T follicular helper cell (primary cell): ENCODE data around the gene MUSTN1.

Source experiments
- DNase-seq: peaks from one replicate; pipeline ENCODE4 v3.0.0-alpha.2; 2020; ENCODE audit warnings: low read depth

MUSTN1 gene

DNA sequence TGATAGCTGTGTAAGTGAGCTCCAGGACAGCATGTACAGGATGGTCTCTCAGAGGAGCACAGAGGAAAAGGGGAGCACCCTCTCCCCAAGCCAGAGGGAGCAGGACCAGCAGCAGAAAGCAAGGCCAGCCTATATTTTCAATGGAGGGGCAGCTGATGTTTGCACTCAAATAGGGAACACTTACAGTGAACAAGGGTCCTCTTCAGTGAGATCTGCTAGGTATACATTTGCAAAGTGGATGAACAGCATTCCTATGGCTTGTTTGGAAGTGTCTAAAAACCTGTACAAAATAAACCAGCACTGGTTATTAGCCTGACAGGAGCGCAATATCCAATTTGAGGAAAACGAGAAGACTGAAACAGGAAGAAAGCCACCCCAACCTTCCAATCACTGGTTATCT, 17.6 kb upstream of the MUSTN1 start:
- no peak for DNase-seq

DNA sequence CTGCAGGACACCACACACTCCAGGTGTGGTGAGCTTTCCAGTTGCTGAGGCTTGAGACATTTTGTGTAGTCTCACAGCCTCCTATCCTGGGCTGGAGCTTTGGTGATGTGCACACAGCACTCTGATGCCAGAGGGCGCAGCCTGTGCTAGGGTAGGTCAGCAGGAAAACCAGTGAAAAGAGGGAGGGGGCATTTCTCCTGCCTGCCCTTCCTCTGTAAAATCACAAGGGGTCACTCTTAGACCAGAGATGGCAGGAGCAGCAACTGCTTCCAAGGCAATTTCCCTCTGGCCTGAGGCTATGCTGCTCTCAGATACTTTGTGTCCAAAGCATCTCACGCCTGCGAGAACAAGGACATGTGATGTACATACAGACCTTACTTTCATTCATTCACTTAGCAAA, 16.5 kb upstream of the MUSTN1 start:
- DNase-seq = no peak

DNA sequence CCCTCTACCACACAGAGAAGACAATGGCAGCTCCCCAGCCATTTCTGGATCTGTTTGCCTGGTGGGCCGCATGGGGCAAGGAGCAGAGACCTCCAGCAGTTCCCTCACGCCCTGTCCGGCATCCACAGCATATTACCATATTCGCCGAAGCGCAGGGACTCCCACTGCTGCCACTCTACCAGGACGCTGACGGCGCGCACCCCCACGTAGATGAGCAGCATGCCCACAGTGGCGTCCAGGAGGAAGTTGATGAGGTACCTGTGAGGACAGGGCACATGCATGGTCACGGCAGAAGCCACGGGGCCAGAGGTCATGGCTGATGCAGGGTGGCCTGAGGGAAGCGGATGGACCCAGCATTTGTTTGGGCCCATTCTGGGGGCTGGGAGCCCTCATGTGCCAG, 14.8 kb upstream of the MUSTN1 start:
- DNase-seq = no peak

DNA sequence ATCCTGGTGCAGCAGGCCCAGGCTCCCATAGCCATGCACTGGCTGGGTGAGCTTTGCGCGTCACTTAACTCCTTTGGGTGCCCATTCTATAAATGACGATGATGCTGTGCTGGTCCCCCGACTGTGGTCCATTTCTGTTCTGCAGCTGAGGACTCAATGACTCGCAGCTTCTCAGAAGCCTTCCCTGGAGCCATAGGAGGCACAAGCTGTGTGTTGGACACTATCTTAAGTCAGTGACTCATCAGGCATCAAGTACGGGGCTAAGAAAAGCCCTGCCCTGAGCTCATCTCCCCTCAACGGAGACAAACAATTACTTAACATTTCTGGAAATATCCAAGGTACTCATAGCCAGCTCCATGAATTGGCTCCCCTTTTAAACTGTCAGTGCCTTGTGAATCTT, 13.8 kb upstream of the MUSTN1 start:
- DNase-seq = no peak

DNA sequence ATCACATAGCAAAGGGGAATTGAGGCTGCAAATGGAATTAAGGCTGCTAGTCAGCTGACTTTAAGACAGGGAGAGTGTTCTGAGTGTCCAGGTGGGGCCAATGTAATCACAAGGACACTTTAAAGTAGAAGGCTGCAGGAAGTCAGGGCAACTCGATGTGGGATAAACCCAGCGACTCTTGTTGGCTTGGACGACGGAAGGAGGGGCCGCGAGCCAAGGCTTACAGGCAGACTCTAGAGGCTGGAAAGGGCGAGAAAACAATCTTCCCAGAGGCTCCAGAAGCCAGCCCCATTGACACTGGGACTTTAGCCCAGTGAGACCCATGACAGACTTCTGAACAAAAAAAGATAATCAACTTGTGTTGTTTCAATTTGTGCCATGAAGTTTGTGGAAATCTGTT, 12.9 kb upstream of the MUSTN1 start:
- no peak for DNase-seq

DNA sequence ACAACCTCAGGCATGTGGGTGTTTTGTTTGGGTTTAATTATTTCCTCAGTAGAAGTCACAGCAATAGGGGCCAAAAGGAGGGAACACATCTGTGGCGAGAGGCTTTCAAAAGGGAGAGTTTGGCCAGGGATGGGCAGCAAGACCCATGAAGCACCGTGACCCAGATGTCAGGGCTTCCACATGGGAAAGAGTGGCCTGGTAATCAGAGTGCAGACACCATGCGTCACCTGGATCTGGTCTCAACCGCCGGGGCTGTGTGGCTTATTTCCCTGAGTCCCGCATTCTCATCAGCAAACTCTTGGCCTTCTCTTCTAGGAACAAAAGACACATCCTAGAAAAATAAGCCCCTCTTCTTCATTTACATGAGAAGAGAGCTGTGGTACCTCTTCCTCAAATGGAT, 12.4 kb upstream of the MUSTN1 start:
- DNase-seq = no peak

DNA sequence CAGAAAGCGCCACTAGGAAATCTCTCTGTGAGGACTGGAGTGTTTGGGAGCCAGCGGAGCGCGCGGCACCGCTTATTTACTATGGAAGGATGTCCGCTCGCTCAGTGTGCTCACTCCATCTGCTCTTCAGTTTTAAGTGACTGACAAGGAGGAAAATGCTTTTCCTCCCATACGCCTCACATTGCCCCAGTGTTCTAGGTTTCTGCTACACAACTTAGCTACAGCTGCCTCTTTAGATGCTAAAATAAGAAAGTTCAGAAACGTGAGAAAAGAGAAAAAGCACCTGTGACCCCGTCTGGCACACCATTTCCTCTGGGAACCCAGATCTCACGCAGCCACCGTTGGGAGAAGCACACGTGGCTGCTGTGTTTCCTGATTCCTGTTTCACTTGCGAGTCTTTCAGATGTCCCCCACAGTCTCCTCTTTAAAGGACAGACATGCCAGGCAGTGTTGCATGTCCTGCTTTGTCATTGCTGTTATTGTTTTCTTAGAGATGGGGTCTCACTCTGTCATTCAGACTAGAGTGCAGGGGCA, 11.7 kb upstream of the MUSTN1 start:
- DNase-seq = no peak

DNA sequence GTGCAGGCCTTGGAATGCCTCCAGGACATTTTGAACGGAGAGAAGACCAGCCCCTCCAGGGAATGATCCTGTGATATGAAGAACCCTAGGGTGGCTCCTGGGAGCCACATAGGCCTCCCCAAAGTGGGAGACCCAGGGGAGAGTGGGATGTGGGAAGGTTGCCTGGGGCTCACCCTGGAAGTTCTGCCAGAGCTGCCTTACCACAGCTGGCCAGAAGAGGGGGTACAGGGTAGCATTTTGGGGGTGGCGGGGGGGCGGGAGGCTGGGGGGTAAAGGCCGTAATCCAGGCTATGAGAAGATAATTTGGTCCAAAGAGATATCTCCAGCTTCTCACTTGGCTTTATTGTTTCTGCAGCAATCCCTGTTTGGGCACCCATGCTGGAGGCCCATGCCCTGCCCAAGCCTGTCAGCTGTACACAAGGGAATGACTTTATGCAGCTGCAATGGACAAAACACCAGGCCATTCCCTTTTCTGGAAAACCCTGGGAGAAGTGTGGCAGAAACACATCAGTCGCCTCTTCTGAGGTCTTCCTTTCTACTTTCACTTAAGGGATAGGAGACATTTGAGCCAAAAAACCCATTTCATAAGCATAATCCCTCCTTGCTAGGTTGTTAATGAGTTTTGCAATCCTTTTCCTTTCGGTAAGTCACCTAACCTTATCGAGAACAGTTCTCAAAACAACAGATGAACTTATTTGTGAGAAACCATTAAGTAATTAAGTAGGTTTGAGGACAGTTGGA, 11.0 kb upstream of the MUSTN1 start:
- DNase-seq = no peak

DNA sequence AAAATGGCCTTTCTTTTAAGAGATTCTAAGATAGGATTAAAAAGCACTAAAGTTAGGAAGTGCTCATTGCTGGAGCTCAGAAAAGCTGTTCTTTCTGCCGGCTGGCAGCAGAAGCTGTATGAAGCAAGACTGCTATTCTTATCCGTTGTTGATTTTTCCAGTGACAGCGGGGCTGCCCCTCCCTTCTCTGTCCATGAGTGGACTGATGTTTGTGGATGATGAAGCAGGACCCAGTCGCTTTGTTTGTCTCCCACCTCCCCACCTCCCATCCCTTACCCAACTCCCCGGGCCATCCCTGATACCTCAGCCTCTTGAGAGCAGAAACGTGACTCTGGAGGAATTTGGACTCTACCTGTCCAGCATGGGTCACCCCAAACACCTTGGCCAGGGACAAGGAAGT, 10.3 kb upstream of the MUSTN1 start:
- no peak for DNase-seq

DNA sequence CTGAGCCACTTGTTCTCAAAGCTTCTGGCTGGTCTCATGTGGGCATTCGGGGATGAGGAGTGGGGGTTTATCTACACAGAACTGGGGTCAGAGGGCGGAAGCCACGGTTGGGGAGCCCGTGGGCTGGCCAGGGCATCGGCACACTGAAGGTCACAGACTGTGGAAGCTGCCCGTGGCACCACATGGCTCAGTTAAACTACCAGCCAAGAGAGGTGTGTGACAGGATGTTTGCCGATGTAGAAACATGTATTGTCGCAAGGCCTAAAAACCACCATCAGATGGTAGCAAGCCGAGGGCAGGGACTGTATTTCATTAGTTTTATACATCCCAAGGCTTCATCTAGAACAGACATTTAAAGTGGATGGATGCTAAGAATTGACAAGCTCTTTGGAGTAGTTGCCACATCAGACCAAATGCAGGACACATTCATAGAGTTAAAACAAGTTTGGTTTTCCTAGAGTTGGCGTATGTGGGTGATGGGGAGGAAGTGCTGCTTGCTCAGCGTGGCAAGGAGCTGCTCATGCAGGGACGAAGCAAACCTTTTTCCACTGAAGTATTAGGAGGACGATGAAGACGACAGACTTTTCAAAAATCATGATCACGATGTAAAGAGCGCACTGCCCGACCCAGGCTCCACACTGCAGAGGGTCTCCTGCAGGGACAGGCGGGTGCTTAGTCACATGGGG, 9.6 kb upstream of the MUSTN1 start:
- no peak for DNase-seq

DNA sequence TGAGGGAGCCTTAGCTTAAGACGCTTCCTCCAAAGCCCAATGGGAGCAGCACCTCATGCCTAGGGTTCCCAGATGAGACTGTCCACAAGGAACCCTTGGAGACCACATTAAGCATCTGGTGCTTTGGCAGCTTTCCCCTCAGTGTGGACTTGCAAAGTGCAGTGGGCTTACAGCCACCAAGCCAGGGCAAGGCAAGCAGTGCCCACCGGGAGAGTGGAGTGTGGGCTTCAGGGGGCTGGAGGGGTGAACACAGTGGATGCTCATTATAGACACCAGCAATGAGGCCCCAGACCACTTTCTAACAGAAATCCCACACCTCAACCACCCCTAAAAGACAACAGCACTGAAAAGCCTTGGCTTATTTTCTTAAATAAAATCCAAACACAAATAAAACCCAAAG, 9.1 kb upstream of the MUSTN1 start:
- no peak for DNase-seq

DNA sequence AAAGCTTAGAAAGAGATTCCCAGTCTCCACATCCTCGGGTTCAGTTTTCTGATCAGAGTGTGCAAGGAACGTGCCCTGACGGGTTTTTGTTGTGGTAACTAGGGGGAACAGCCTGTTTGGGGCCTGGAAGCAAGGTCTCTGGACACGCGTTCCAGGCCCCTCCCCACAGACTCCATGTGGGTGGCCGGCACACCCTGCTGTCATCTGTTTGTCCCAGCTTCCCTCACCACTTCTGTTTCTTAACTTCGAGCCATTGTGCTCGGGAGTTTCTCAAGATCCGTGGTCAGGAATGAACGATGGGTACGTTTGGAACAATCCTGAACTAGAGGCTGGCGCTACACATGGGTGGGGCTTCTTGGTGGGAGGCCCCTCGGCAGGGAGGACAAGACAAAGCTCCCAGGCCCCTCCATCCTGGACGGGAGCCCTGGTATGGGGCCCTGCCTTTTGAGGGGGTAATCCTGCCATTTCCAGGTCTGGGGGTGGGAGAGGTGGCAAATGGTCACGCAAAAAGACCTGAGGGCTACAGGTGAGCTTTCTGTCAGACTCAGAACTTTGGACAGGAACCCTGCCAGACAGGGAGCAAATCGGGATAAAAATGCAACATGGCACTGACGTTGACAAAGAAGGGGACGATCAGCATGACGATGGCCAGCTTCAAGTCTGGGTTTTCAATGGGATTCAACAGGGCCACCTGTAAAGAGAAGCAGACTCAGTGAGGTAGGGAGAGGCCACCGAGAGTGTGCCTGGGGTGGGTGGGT, 8.5 kb upstream of the MUSTN1 start:
- DNase-seq = no peak

DNA sequence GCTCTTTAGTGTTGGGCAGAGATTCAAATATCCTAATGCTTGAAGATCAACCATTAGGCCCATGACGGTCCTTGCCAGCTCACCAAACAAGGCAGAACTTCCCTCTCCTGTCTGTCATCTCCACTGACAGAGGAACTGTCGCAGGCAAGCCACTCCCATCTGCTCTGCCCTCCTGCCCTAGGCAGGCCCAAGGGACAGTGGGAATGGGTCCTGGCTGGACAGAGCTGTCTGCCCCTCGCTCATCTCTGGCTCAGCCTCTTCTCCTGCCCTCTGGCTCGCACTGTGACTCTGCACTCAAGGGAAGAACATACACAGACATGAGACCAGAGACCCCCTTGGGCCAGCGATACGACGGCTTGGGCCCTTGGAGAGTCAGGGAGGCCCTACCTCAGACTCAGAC, 7.6 kb upstream of the MUSTN1 start:
- DNase-seq = no peak

DNA sequence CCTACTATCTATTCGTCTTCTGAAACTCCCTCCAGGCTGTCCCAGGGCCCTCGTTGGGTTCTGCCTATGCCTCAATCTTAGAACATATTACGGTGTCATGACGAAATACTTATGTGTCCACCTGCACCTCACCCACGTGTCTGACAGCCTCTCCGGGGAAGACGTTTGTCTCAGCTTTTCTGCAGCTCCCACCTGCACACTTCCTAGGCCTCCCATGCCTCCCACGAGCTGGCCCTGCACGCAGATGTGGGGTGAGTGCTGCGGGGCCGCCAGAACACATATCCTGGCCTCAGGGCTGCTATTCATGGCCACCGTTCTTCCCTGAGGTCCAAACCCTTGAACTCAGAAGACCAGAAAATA, 7.1 kb upstream of the MUSTN1 start:
- no peak for DNase-seq

DNA sequence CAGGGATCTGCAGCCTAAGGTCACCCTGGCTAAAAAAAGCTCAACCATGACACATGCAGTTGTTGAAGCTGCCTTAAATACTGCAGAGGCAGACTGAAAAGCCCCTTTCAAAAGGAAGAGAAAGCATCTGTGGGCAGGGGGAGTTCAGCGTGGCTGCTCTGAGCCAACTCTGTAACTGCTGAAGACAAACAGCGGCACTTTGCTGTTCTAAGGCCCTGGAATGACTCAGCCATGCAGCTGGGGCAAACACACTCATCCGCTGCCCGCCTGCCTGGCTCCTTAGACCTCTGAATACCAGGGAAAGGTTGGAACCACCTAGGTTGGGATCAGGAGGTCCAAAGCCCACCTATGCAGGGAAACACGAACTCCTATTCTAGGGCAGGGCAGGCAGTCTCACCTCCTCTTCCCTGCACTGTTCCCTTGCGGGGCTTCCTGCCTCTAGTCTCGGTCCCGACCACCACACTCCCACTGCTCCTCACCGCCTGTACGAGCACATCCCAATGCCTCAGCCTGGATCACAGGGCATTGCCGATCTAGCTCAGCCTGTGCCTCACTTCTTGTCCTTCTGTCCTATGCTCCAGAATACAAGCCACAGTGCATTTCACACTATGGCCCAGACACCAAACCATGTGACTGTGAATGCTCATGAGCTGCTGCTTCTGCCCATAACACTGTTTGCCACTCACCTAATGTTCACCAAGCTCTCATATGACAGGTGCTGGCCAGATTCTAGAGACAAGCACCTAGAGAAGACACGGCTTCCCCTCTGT, 6.6 kb upstream of the MUSTN1 start:
- no peak for DNase-seq

DNA sequence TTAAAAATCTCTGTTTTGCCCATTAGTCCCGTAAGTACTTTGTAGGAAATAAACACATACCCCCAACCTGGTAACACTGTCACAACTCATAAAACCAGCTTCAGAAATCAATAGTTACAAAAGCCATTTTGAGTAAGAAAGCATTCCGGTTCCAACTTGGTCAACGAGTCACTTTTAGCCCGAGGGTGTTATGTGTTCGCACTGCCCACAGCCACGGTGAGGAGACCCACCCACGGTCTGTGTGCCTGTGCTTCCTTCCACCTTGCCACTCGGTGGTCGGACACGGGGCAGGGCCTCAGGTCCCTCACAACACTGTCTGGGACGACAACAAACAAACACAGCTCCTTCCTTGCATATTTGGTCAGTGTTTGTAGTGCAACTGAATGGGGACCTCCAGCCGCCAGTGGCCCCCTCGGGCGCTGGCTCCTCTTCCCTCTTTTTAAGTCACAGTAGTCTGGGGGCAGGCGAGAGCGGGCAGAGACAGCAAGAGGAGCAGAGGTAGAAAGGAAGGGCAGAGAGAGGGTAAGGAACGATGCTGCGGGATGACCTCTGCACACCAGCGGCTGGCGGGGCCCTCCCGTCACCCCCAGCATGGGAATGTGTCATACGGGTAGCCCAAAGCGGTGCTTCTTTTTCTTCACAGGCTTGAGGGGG, 5.2 kb upstream of the MUSTN1 start:
- DNase-seq = no peak

DNA sequence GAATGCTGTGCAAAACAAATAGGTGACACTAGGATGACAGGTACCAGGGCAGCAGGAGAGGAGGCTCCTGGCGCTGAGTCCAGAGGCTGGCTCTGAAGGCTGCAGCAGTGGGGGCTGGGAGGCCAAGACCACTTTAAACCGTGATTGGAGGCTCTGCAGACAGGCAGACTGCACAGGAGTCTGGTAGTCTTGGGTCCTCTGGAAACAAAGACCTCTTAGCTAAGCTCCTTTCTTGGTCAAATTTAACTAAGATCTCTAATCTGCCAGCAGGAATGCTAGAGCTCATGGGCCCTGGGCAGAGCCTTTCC, 4.4 kb upstream of the MUSTN1 start:
- DNase-seq = no peak

DNA sequence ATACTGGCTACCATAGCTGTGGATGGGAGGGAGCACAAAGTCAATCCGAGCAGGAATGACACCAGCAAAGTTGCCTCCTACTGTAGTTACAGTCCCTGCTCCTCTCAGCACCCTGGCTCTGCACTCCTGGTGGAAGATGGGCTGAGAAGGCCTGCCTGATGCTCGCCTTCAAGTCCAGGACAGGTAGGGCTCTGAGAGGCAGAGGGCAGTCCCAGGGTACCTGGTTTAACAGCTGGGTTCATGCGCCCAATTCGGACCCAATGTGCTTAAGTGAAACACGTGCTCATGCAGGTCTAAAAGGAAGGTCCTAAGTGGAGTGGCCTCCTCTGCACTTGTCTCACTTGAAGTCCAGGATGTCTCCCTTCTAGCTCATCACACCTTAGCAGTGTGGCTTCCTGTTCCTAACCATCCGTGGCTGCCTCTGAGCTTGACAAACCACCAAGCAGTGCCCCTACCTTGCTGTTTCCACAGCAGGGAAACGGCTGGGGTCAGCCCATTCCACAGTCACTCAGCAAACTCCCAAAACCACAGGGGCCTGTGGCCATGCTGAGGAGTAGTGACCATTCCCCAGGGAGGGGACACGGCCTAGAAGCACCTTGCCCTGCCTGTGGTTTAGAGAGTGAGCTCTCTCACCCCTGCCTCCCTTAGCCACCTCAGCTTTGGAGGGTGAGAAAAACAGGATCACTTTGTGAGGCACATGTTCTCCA, 3.9 kb upstream of the MUSTN1 start:
- DNase-seq = no peak

DNA sequence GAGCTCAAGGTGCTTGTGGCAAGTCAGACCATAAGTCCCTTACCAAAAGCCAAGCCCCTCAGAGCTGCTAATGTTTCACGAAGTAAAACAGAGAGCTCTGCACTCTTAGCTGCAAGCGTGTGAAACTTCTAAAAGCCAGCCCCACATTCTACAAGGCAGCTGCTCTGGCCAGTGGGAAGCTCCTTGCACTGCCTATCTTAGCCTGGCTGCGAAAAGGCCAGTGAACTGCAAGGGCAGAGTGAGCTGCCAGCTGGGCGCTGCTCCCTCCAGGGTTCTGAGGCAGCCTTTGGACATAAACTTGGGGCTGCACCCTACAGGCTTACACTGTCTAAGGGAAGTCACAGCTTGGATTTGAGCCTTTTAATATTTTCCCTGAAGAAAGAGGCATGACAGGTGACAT, 2.2 kb upstream of the MUSTN1 start:
- DNase-seq = no peak

DNA sequence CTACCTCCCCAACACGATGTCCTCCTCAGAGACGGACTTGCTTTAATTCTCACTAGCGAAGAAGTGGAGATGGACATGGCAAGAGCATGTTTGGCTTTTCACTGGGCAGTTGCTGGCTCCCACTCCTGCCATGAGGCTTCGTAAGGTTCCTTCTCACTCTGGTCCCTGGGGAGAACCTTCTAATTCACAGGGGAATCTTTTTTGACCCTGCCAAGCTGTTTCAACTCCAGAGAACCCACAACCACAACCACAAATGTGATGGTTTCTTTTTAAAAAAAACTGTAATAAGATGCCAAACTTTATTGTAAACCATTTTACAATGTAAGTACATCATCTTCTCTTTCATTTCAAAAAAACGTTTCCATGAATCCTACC, 1.6 kb upstream of the MUSTN1 start:
- no peak for DNase-seq

DNA sequence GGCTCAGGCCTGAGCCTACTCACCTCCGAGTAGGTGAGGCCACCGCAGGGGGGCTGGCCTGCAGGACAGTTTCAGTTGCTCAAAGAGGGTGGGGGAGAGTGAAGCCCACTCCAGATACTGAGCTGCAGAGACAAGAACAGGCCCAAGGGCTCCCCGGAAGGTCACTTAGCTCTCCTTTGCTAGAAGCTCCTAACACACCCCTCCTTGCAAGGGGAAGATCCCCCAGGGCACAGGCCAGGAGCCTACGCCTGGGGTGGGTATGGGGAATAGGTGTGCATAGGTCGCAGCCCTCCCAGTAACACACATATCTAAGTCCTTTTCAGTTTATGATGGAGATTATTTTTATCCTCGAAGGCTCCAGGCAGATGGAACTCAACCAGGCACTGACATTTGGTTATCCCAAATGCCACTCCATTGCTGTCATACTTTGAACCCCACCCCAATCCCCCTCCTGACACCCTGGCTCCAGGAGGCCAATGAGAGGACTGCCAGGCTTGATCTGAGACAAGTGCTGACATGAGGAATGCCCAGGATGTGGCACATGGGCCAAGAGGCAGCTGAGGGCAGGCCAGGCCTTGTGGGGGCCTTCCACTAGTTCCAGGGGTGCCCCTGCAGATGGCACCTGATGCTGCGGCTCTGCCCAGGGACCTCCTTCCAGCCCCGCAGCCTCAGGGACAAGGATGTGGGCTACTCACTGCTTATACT, 1.1 kb upstream of the MUSTN1 start:
- no peak for DNase-seq
